Fibroblast of lung (primary cell): ENCODE data around the gene ZNF511. TPM values are rescaled to one million over a fixed set of nuclear protein-coding genes. Genes with fewer than 3 reads are reported as not detected.

Experiments used
- DNase-seq, 2 donors: peaks; one replicate each; pipeline versions ENCODE4 v3.0.0 to v3.0.0-alpha.2; 2010; ENCODE audit warnings: low read depth in 2 of 2
- H2AFZ ChIP-seq: 2 replicates; pipeline ENCODE4 v1.5.1; 2012; ENCODE audit warnings: low read length, control low read depth, inconsistent platforms
- H3K27ac ChIP-seq: 2 replicates; pipeline ENCODE4 v1.5.1; 2011; ENCODE audit warnings: low read length, control low read depth; ENCODE audit not compliant: insufficient read depth
- H3K27me3 ChIP-seq: 2 replicates; pipeline ENCODE4 v1.5.1; 2011; ENCODE audit warnings: mild to moderate bottlenecking, low read length; ENCODE audit not compliant: control insufficient read depth, insufficient read depth
- H3K36me3 ChIP-seq: 2 replicates; pipeline ENCODE4 v1.5.1; 2011; ENCODE audit warnings: low read length; ENCODE audit not compliant: control insufficient read depth, insufficient read depth
- H3K4me1 ChIP-seq: 2 replicates; pipeline ENCODE4 v1.5.1; 2011; ENCODE audit warnings: low read length; ENCODE audit not compliant: control insufficient read depth, insufficient read depth; ENCODE audit errors: extremely low read depth
- H3K4me2 ChIP-seq: 2 replicates; pipeline ENCODE4 v1.5.1; 2011; ENCODE audit warnings: low read length, control low read depth; ENCODE audit not compliant: insufficient read depth; ENCODE audit errors: extremely low read depth
- H3K4me3 ChIP-seq, 4 experiments: fragments of 200-600 bp in 1 of 4; sonication (generic) in 1 of 4; replicated peaks in 1 of 4; 2 replicates each; pipeline ENCODE4 v1.5.1; 2011 to 2016; ENCODE audit warnings: low read length in 4 of 4, low read depth in 3 of 4, mild to moderate bottlenecking in 3 of 4, control low read depth in 2 of 4, inconsistent platforms in 1 of 4, mixed read lengths in 1 of 4; ENCODE audit not compliant: insufficient read depth in 1 of 4; ENCODE audit errors: control extremely low read depth in 1 of 4
- H3K79me2 ChIP-seq: 2 replicates; pipeline ENCODE4 v1.5.1; 2012; ENCODE audit warnings: mild to moderate bottlenecking, low read length, inconsistent platforms; ENCODE audit not compliant: control insufficient read depth, insufficient read depth
- H3K9ac ChIP-seq: 2 replicates; pipeline ENCODE4 v1.5.1; 2011; ENCODE audit warnings: mild to moderate bottlenecking, low read length, control low read depth; ENCODE audit not compliant: insufficient read depth
- H3K9me3 ChIP-seq: 2 replicates; pipeline ENCODE4 v1.5.1; 2012; ENCODE audit warnings: low read depth, low read length; ENCODE audit not compliant: control insufficient read depth, insufficient read depth
- H4K20me1 ChIP-seq: 2 replicates; pipeline ENCODE4 v1.5.1; 2011; ENCODE audit warnings: low read length; ENCODE audit not compliant: control insufficient read depth, insufficient read depth; ENCODE audit errors: extremely low read depth
- CTCF ChIP-seq, 2 donors: IDR thresholded peaks in 1 of 2; conservative IDR thresholded peaks in 1 of 2; 1 replicate in 1 of 2; 2 replicates in 1 of 2; pipeline ENCODE4 v1.5.1; 2011 to 2012; ENCODE audit warnings: low read length in 2 of 2, control low read depth in 1 of 2, inconsistent platforms in 1 of 2, low read depth in 1 of 2, mild to moderate bottlenecking in 1 of 2
- EZH2 ChIP-seq: IDR thresholded peaks from 2 replicates; pipeline ENCODE4 v1.5.1; 2012; ENCODE audit warnings: low read length, control low read depth, mild to moderate bottlenecking; ENCODE audit errors: missing control alignments
- polyA plus RNA-seq, 2 donors: library from polyadenylated mRNA; depleted of rRNA in 1 of 2; stranded (reverse) in 1 of 2; unstranded in 1 of 2; fragments of >200 nt; gene quantifications; 2 replicates each; pipeline ENCODE4 v1.2.1, GENCODE V29; 2011 to 2012; ENCODE audit warnings: missing spikeins in 1 of 2
- total RNA-seq: library from RNA; depleted of rRNA; stranded (reverse); fragments of >200 nt; gene quantifications from 2 replicates; pipeline ENCODE4 v1.2.1, GENCODE V29; 2014

Gene ZNF511
- total and polyA plus RNA-seq, 2 donors (not counting 1 experiment from before 2014, with no cell fraction given) = 18.5 to 27.7 TPM

DNA sequence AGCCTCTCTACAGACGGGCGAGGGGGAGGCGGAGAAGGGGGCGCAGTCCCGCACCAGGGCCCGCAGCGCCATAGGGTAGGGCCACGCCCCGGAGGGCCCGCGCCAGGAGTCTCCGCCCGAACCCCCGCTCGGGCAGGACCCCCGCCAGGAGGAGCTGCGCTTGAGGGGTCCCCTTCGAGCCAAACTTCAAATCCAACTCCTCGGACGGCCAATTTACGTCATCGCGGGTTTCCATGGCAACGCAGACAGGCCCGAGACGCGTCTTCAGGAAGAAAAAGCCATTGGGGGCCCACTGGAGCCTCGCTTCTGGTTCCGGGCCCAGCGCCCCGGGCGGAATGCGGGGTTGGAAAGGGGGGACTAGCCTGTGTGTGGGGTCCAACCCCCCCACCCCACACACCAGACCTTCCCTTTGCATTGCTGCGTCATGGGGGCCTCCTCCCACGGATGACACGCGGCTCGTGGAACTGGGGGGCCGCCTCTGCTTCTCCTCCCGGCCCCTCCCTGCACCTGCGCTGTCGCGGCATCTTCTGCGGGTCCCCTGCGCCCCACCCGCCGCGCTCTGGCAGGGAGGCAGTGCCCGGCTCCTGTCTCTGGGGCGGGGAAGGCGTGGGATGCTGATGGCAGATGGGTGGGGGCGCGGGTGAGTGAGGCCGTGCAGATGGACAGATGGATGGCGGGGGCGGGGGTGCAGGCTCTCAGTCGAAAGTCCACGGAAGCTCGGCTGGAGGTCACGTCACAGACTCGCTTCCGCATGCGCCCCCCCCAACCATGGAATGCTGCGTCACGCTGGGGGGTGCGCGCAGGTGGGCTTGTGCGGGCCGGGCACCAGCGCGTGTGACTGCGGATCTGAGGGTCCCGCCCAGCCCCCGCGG lies 26.8 kb downstream of the ZNF511 start:
- peak overlapping the region; percentile 64 for H3K4me2 ChIP-seq
- H3K79me2 ChIP-seq = no peaks in the 10 kb centered on the region
- peak overlapping the region; percentile 26 to 49 (median 37) for H3K4me3 ChIP-seq
- DNase-seq = peak; percentile 47 to 69
- H3K4me1 ChIP-seq = no peaks in the 10 kb centered on the region
- H3K9ac ChIP-seq = peak overlapping the region; percentile 37
- H3K36me3 ChIP-seq = no peaks in the 10 kb centered on the region
- no peak overlapping the region for H2AFZ ChIP-seq
- TF ChIP-seq CTCF (conservative IDR thresholded peaks at IDR 0.05 in 1 of 2, IDR thresholded peaks at IDR 0.05 in 1 of 2; ENCODE audit: low read depth in 1 of 2, low read length in 2 of 2) = no peak
- TF ChIP-seq EZH2 = no peak
- no peaks in the 10 kb centered on the region for H4K20me1 ChIP-seq
- peaks cover 37% of the 10 kb centered on the region for H3K27me3 ChIP-seq
- H3K27ac ChIP-seq = no peak overlapping the region
- H3K9me3 ChIP-seq = no peaks in the 10 kb centered on the region

DNA sequence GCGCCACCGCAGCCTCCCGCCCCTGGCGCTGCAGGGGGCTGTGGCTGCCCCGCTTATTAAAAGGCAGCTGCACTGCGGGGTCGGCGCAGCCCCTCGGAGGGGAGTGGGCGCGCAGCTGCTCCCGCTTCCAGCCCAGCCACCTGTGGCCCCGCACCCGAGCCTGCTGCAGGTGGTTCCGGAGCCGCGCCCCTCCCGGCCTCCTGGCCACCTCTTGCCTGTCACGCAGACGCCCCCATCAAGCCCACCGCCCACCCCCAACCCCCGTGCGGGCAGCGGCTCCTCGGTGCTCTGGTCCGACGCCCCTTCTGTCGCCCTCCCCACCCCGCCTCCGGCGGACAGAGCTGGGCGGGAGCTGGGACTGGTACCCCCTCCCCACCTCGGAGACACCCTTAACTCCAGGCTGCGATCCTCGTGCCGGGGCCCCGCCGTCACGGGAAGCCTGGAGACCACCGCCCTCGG lies 27.4 kb downstream of the ZNF511 start:
- no peak overlapping the region for H3K27ac ChIP-seq
- no peaks in the 10 kb centered on the region for H3K79me2 ChIP-seq
- H3K9me3 ChIP-seq = no peaks in the 10 kb centered on the region
- TF ChIP-seq CTCF (conservative IDR thresholded peaks at IDR 0.05 in 1 of 2, IDR thresholded peaks at IDR 0.05 in 1 of 2; ENCODE audit: low read depth in 1 of 2, low read length in 2 of 2) (no peak), EZH2 (no peak)
- peaks cover 32% of the 10 kb centered on the region for H3K27me3 ChIP-seq
- no peak for DNase-seq
- H3K9ac ChIP-seq = no peak overlapping the region
- no peaks in the 10 kb centered on the region for H3K36me3 ChIP-seq
- H3K4me3 ChIP-seq = no peak overlapping the region
- H4K20me1 ChIP-seq = no peaks in the 10 kb centered on the region
- no peaks in the 10 kb centered on the region for H3K4me1 ChIP-seq
- H2AFZ ChIP-seq = no peak overlapping the region
- H3K4me2 ChIP-seq = no peak overlapping the region

GRCh38 chr10:133336577-133337369 lies 28.1 kb downstream of the ZNF511 start, which contains the start of gene CALY:
Gene CALY (minus strand): TSS chr10:133336896. CDS start chr10:133328989, 7,907 bp downstream.
- no peak within 1 kb of the TSS for H3K27ac ChIP-seq
- no peak within 1 kb of the TSS for H2AFZ ChIP-seq
- TF ChIP-seq EZH2 (peak; percentile 88), CTCF (conservative IDR thresholded peaks at IDR 0.05 in 1 of 2, IDR thresholded peaks at IDR 0.05 in 1 of 2; ENCODE audit: low read depth in 1 of 2, low read length in 2 of 2) (no peak)
- H3K4me1 ChIP-seq = no peaks in the 10 kb centered on the region
- H3K4me2 ChIP-seq = no peak within 1 kb of the TSS
- no peaks in the 10 kb centered on the region for H4K20me1 ChIP-seq
- H3K27me3 ChIP-seq = peaks cover 32% of the 10 kb centered on the region
- H3K9ac ChIP-seq = no peak within 1 kb of the TSS
- no peaks in the 10 kb centered on the region for H3K79me2 ChIP-seq
- no peaks in the 10 kb centered on the region for H3K36me3 ChIP-seq
- peak within 1 kb of the TSS in 1 of 4 experiments; percentile 49 for H3K4me3 ChIP-seq
- no peaks in the 10 kb centered on the region for H3K9me3 ChIP-seq
- DNase-seq = no peak
